OCI-LY1 (cell line): ENCODE data around the gene SLIT3.

Experiments used
- H2AFZ ChIP-seq: fragments of 200-600 bp; sonication (generic), shearing (Covaris generic); 2 replicates; pipeline ENCODE4 v1.6.0; 2014; ENCODE audit warnings: antibody characterized with exemption, mild to moderate bottlenecking, low read length
- H3F3A ChIP-seq: fragments of 200-600 bp; sonication (generic), shearing (Covaris generic); 2 replicates; pipeline ENCODE4 v1.6.0; 2014; ENCODE audit warnings: mild to moderate bottlenecking, antibody characterized with exemption, low read length, moderate library complexity; ENCODE audit not compliant: insufficient read depth
- H3K27ac ChIP-seq: fragments of 200-600 bp; sonication (generic); 2 replicates; pipeline ENCODE4 v1.5.1; 2014; ENCODE audit warnings: low read length, mixed run types, mild to moderate bottlenecking, low read depth; ENCODE audit not compliant: poor library complexity, severe bottlenecking
- H3K27me3 ChIP-seq: fragments of 200-600 bp; sonication (generic); 2 replicates; pipeline ENCODE4 v1.6.0; 2014; ENCODE audit warnings: antibody characterized with exemption, mild to moderate bottlenecking, low read length, moderate library complexity; ENCODE audit not compliant: insufficient read depth
- H3K36me3 ChIP-seq: fragments of 200-600 bp; sonication (generic); 2 replicates; pipeline ENCODE4 v1.6.1; 2014; ENCODE audit warnings: mild to moderate bottlenecking, antibody characterized with exemption, low read length, moderate library complexity, mixed read lengths; ENCODE audit not compliant: insufficient read depth
- H3K4me1 ChIP-seq: fragments of 200-600 bp; sonication (generic); 2 replicates; pipeline ENCODE4 v1.5.1; 2014; ENCODE audit warnings: mild to moderate bottlenecking, low read length, moderate library complexity; ENCODE audit not compliant: insufficient read depth, severe bottlenecking
- H3K4me2 ChIP-seq: fragments of 200-600 bp; sonication (generic), shearing (Covaris generic); 2 replicates; pipeline ENCODE4 v1.6.1; 2014; ENCODE audit warnings: low read length
- H3K4me3 ChIP-seq: fragments of 200-600 bp; sonication (generic); 2 replicates; pipeline ENCODE4 v1.5.1; 2014; ENCODE audit warnings: low read length, low read depth, mild to moderate bottlenecking, mixed read lengths; ENCODE audit not compliant: poor library complexity, severe bottlenecking
- H3K79me2 ChIP-seq: fragments of 200-600 bp; shearing (Covaris generic); 2 replicates; pipeline ENCODE4 v1.6.1; 2016; ENCODE audit warnings: mixed run types, low read length, mixed read lengths; ENCODE audit not compliant: insufficient read depth
- H3K9ac ChIP-seq: fragments of 200-600 bp; sonication (generic), shearing (Covaris generic); 2 replicates; pipeline ENCODE4 v1.6.1; 2014; ENCODE audit warnings: mild to moderate bottlenecking, low read length, mixed read lengths
- H3K9me2 ChIP-seq: fragments of 200-600 bp; sonication (generic), shearing (Covaris generic); 2 replicates; pipeline ENCODE4 v1.6.1; 2014; ENCODE audit warnings: low read depth, mild to moderate bottlenecking, low read length, mixed read lengths
- H3K9me3 ChIP-seq: fragments of 200-600 bp; shearing (Covaris generic); 2 replicates; pipeline ENCODE4 v1.6.1; 2014; ENCODE audit warnings: low read length, mixed read lengths
- H4K20me1 ChIP-seq: fragments of 200-600 bp; sonication (generic), shearing (Covaris generic); 2 replicates; pipeline ENCODE4 v1.6.0; 2016; ENCODE audit warnings: mild to moderate bottlenecking, low read length; ENCODE audit not compliant: insufficient read depth
- CTCF ChIP-seq: fragments of 200-600 bp; sonication (generic), shearing (Covaris generic); IDR thresholded peaks from 2 replicates; pipeline ENCODE4 v1.5.1; 2017; ENCODE audit warnings: mild to moderate bottlenecking, antibody characterized with exemption, low read length, moderate library complexity, mixed read lengths
- EZH2 ChIP-seq: fragments of 200-600 bp; sonication (generic), shearing (Covaris generic); IDR thresholded peaks from 2 replicates; pipeline ENCODE4 v1.8.0; 2017; ENCODE audit warnings: borderline replicate concordance, mixed run types, mild to moderate bottlenecking, antibody characterized with exemption, low read length, moderate library complexity, mixed read lengths

The SLIT3 gene

GRCh38 chr5:169084775-169085174 lies 216.2 kb downstream of the SLIT3 start:
- no peaks in the 10 kb centered on the region for H3K4me1 ChIP-seq

GRCh38 chr5:169083394-169084018 lies 217.4 kb downstream of the SLIT3 start:
- no peaks in the 10 kb centered on the region for H3K9me3 ChIP-seq
- H3K79me2 ChIP-seq, result no peaks in the 10 kb centered on the region
- no peak overlapping the region for H3K9ac ChIP-seq
- no peaks in the 10 kb centered on the region; the same call in 1 of the 2 replicates for H3K27me3 ChIP-seq
- no peaks in the 10 kb centered on the region for H3K4me1 ChIP-seq
- H3K36me3 ChIP-seq, result no peaks in the 10 kb centered on the region
- H4K20me1 ChIP-seq, result no peaks in the 10 kb centered on the region
- H3K4me3 ChIP-seq, result no peak overlapping the region
- TF ChIP-seq EZH2, result no peak
- no peak for TF ChIP-seq CTCF
- H3F3A ChIP-seq, result no peaks in the 10 kb centered on the region
- H3K27ac ChIP-seq, result no peak overlapping the region
- no peak overlapping the region for H3K4me2 ChIP-seq
- no peaks in the 10 kb centered on the region for H3K9me2 ChIP-seq
- H2AFZ ChIP-seq, result no peak overlapping the region

More at GRCh38 chr5:169084775-169085174, 216.2 kb downstream of the SLIT3 start:
- H3K4me2 ChIP-seq, result no peak overlapping the region
- no peak overlapping the region for H3K4me3 ChIP-seq
- no peak overlapping the region for H2AFZ ChIP-seq
- H3K79me2 ChIP-seq, result no peaks in the 10 kb centered on the region
- H3K36me3 ChIP-seq, result no peaks in the 10 kb centered on the region
- H3K27ac ChIP-seq, result no peak overlapping the region
- H3F3A ChIP-seq, result no peaks in the 10 kb centered on the region
- no peaks in the 10 kb centered on the region for H3K9me2 ChIP-seq
- H4K20me1 ChIP-seq, result no peaks in the 10 kb centered on the region
- no peaks in the 10 kb centered on the region for H3K9me3 ChIP-seq
- H3K9ac ChIP-seq, result no peak overlapping the region
- H3K27me3 ChIP-seq, result no peaks in the 10 kb centered on the region; the same call in 1 of the 2 replicates
- no peak for TF ChIP-seq EZH2
- TF ChIP-seq CTCF, result no peak

GRCh38 chr5:169081000-169081724 lies 219.8 kb downstream of the SLIT3 start:
- H3F3A ChIP-seq, result no peaks in the 10 kb centered on the region
- H4K20me1 ChIP-seq, result no peaks in the 10 kb centered on the region
- no peaks in the 10 kb centered on the region for H3K79me2 ChIP-seq
- no peak overlapping the region for H3K9ac ChIP-seq
- no peaks in the 10 kb centered on the region for H3K9me2 ChIP-seq
- H3K4me2 ChIP-seq, result no peak overlapping the region
- H3K27me3 ChIP-seq, result no peaks in the 10 kb centered on the region
- H3K27ac ChIP-seq, result no peak overlapping the region
- no peak for TF ChIP-seq CTCF
- TF ChIP-seq EZH2, result no peak
- no peaks in the 10 kb centered on the region for H3K9me3 ChIP-seq
- no peaks in the 10 kb centered on the region for H3K36me3 ChIP-seq
- H3K4me3 ChIP-seq, result no peak overlapping the region
- no peaks in the 10 kb centered on the region for H3K4me1 ChIP-seq
- H2AFZ ChIP-seq, result no peak overlapping the region
